ENCODE data around the gene MAFB.
A peak's percentile ranks its signal among the peaks of the same experiment; 100 is the strongest.

The MAFB gene

GRCh38 chr20:40652441-40652987, 36.5 kb downstream of the MAFB start:
- Histone ChIP-seq H3K27ac (ENCODE audit: extremely low read depth, low read depth, low read length) (no peak overlapping the region), H3K36me3 (ENCODE audit: control insufficient read depth in 2 of 2, insufficient read depth in 1 of 2, low read length in 2 of 2) (no peaks in the 10 kb centered on the region), H3K4me1 (ENCODE audit: control insufficient read depth, insufficient read depth, low read length) (no peaks in the 10 kb centered on the region), H3K4me3 (ENCODE audit: low read depth, low read length) (no peak overlapping the region), H3K9me3 (ENCODE audit: control insufficient read depth, insufficient read depth, low read depth, low read length) (no peaks in the 10 kb centered on the region)
- POLR2A ChIA-PET: no interaction called here
- CTCF ChIA-PET: interaction anchor here (1.0 kb wide), 1 partner anchor 317 kb away, joined by 3 read pairs; no protein-coding TSS in a partner anchor
- peak; percentile 27; the same call in 1 of the 2 replicates for TF ChIP-seq ZBTB8A (tag by site-specific recombination; IDR thresholded peaks at IDR 0.05)
- no peak for TF ChIP-seq ZNF830 (tag by site-specific recombination; IDR thresholded peaks at IDR 0.05; ENCODE audit: low read depth)

- Histone ChIP-seq H3K4me1 (ENCODE audit: control insufficient read depth, insufficient read depth, low read length) (no peaks in the 10 kb centered on the region), H3K27ac (ENCODE audit: extremely low read depth, low read depth, low read length) (no peak overlapping the region), H3K36me3 (ENCODE audit: control insufficient read depth in 2 of 2, insufficient read depth in 1 of 2, low read length in 2 of 2) (no peaks in the 10 kb centered on the region), H3K9me3 (ENCODE audit: control insufficient read depth, insufficient read depth, low read depth, low read length) (no peaks in the 10 kb centered on the region), H3K4me3 (ENCODE audit: low read depth, low read length) (no peak overlapping the region)
- ChIA-PET CTCF (no interaction called here), POLR2A (interaction anchor here (1.8 kb wide), 1 partner anchor 38 kb away, joined by 5 read pairs; the partner anchor contains the start of gene MAFB)
- no peak for TF ChIP-seq REST (tag by site-specific recombination; IDR thresholded peaks at IDR 0.05)
- TF ChIP-seq KLF9 (tag by site-specific recombination; IDR thresholded peaks at IDR 0.05; ENCODE audit: low read depth): no peak
- no peak for TF ChIP-seq ZNF768 (tag by site-specific recombination; IDR thresholded peaks at IDR 0.05)
- TF ChIP-seq ZNF324 (tag by site-specific recombination; IDR thresholded peaks at IDR 0.05): no peak
- no peak for TF ChIP-seq ZSCAN5A (tag by site-specific recombination; IDR thresholded peaks at IDR 0.05)
- no peak for TF ChIP-seq ZNF311 (tag by site-specific recombination; IDR thresholded peaks at IDR 0.05; ENCODE audit: borderline replicate concordance)
- TF ChIP-seq ZNF585B (tag by site-specific recombination; IDR thresholded peaks at IDR 0.05): no peak
These were observed 37.9 kb downstream of the MAFB start for GRCh38 chr20:40651151-40651550.

GRCh38 chr20:40650707-40651106, 38.3 kb downstream of the MAFB start:
- TF ChIP-seq ZNF19 (tag by site-specific recombination; IDR thresholded peaks at IDR 0.05; ENCODE audit: low read depth) (no peak), ZNF776 (tag by site-specific recombination; IDR thresholded peaks at IDR 0.05; ENCODE audit: borderline replicate concordance) (no peak), ZBTB26 (tag by site-specific recombination; optimal IDR thresholded peaks at IDR 0.05) (no peak), ZNF341 (tag by site-specific recombination; IDR thresholded peaks at IDR 0.05; ENCODE audit: low read depth) (no peak)
- Histone ChIP-seq H3K4me3 (ENCODE audit: low read depth, low read length) (no peak overlapping the region), H3K9me3 (ENCODE audit: control insufficient read depth, insufficient read depth, low read depth, low read length) (no peaks in the 10 kb centered on the region), H3K36me3 (ENCODE audit: control insufficient read depth in 2 of 2, insufficient read depth in 1 of 2, low read length in 2 of 2) (no peaks in the 10 kb centered on the region), H3K4me1 (ENCODE audit: control insufficient read depth, insufficient read depth, low read length) (no peaks in the 10 kb centered on the region), H3K27ac (ENCODE audit: extremely low read depth, low read depth, low read length) (no peak overlapping the region)
- ChIA-PET CTCF (no interaction called here), POLR2A (interaction anchor here (1.8 kb wide), 1 partner anchor 38 kb away, joined by 5 read pairs; the partner anchor contains the start of gene MAFB)

Measured in HEK293 (cell line).